LHCN-M2 (cell line): ENCODE measurements around the gene ATP11B. TPM values are rescaled to one million over a fixed set of nuclear protein-coding genes. Genes with fewer than 3 reads are reported as not detected.
A peak's percentile ranks its signal among the peaks of the same experiment; 100 is the strongest.
"Not testable (repeated sequence)": the region's sequence is repeated elsewhere in the genome, so short reads cannot be mapped to it uniquely, and the experiment has no call there.

ENCODE experiments used
- DNase-seq: peaks from one replicate; pipeline ENCODE4 v3.0.0-alpha.2; 2012; ENCODE audit warnings: low read depth
- total RNA-seq: library from RNA; depleted of rRNA; stranded (reverse); fragments of >200 nt; gene quantifications from 2 replicates; pipeline ENCODE4 v1.2.3, GENCODE V29; 2014

The ATP11B gene
- total RNA-seq, 1 experiment from 2014 or later = 47.2 TPM

- no peak for DNase-seq
Measured at GRCh38 chr3:182794455-182795388, 1.4 kb downstream of the ATP11B start.

- no peak for DNase-seq
Measured at GRCh38 chr3:182795389-182795782, 2.1 kb downstream of the ATP11B start.

GRCh38 chr3:182796310-182796709 lies 3.0 kb downstream of the ATP11B start:
- no peak for DNase-seq

GRCh38 chr3:182797876-182798275 lies 4.6 kb downstream of the ATP11B start:
- no peak for DNase-seq

- not testable (repeated sequence) for DNase-seq
Measured at GRCh38 chr3:182799143-182799542, 5.8 kb downstream of the ATP11B start.

- no peak for DNase-seq
Measured at GRCh38 chr3:182800508-182800907, 7.2 kb downstream of the ATP11B start.

GRCh38 chr3:182802413-182803390 lies 9.4 kb downstream of the ATP11B start:
- no peak for DNase-seq

- DNase-seq = no peak
Measured at GRCh38 chr3:182803596-182803995, 10.3 kb downstream of the ATP11B start.

GRCh38 chr3:182807061-182807460 lies 13.8 kb downstream of the ATP11B start:
- no peak for DNase-seq

- no peak for DNase-seq
Measured at GRCh38 chr3:182808041-182808770, 14.9 kb downstream of the ATP11B start.

- no peak for DNase-seq
Measured at GRCh38 chr3:182809531-182809930, 16.2 kb downstream of the ATP11B start.

- no peak for DNase-seq
Measured at GRCh38 chr3:182810574-182811268, 17.4 kb downstream of the ATP11B start.

- no peak for DNase-seq
Measured at GRCh38 chr3:182811269-182811596, 17.9 kb downstream of the ATP11B start.

- no peak for DNase-seq
Measured at GRCh38 chr3:182812123-182812522, 18.8 kb downstream of the ATP11B start.

GRCh38 chr3:182814419-182815062 lies 21.2 kb downstream of the ATP11B start:
- peak; percentile 16 for DNase-seq

GRCh38 chr3:182816181-182816580 lies 22.9 kb downstream of the ATP11B start:
- DNase-seq = no peak

- no peak for DNase-seq
Measured at GRCh38 chr3:182818296-182818978, 25.1 kb downstream of the ATP11B start.

- DNase-seq = no peak
Measured at GRCh38 chr3:182821221-182821981, 28.1 kb downstream of the ATP11B start.

- not testable (repeated sequence) for DNase-seq
Measured at GRCh38 chr3:182822260-182822659, 29.0 kb downstream of the ATP11B start.
